ENCODE data around the gene AKAP7. TPM values are rescaled to one million over a fixed set of nuclear protein-coding genes. Genes with fewer than 3 reads are reported as not detected.

The AKAP7 gene
- polyA plus RNA-seq, 10 donors = 10.8 to 18.3 (median 14.0) TPM

- peak in 1 of 3 donors; percentile 16 for DNase-seq
These were observed 4.7 kb upstream of the AKAP7 start for GRCh38 chr6:131130554-131130940.

DNA sequence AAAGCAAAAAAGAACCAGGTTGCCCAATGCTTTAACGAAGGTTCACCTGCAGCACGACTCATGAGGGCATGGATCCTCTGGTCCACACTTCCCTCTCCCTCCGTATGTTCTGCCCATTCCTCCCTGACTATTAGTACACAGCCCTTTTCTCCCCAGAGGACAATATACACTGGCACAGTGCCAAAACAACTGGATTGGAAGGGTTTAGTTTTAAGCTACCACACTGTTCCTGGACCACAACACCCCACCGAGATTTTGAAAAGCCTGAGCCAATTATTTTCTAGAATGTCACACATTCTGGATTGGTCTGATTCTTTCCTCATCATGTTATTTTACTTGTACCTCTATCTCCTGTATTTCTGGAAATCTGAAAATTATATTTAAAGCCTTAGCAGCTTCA is 2.9 kb upstream of the AKAP7 start:
- no peak for DNase-seq

- DNase-seq = no peak
These were observed 867 bp upstream of the AKAP7 start for GRCh38 chr6:131134220-131134979.

GRCh38 chr6:131134980-131135243 is 355 bp upstream of the AKAP7 start:
- DNase-seq = no peak

- DNase-seq = peak; percentile 53 to 87 (median 70)
These were observed 937 bp downstream of the AKAP7 start for GRCh38 chr6:131136021-131136786.

DNA sequence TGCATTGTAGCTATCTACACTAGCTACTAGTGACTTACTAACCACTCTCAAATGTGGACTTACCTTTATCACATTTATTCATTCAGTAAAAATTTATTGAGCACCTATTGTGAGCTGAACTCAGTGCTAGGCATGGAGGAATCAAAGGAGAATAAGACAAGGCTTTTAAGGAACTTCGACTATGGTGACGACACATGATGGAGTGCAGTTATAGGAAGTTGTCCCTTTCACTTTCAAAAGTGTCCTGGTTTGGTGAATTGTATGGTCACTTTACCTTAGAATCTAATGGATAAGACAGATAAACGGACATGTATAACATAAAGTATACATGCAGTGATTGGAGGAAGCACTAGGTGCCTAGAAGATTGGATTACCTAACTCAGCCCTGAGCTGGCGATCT is 4.3 kb downstream of the AKAP7 start:
- DNase-seq = no peak

- DNase-seq = no peak
These were observed 8.1 kb downstream of the AKAP7 start for GRCh38 chr6:131143319-131143718.

GRCh38 chr6:131146865-131147264 is 11.6 kb downstream of the AKAP7 start:
- no peak for DNase-seq

GRCh38 chr6:131156411-131156810 is 21.1 kb downstream of the AKAP7 start:
- DNase-seq = no peak

- DNase-seq = no peak
These were observed 24.3 kb downstream of the AKAP7 start for GRCh38 chr6:131159578-131159977.

DNA sequence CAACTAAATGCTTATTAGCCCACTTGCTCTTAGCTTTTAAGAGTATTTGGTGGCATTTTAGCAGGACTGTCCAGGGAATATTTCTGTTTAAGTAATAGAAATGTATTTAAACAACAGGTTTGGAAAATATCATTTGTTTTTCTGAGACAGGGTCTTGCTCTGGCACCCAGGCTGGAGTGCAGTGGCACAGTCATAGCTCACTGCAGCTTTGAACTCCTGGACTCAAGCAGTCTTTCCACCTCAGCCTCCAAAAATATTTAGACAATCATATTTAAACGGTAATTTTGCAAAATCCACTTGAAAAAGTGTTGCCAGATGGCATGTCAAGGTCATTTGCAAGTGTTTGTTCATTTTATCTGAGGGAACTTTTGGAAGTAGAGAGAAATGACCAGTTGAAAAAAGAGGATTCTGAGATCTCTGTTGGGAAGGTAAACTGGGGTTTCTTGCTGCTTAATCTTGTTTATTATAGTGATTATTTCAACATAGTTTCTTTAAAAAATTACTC is 25.0 kb downstream of the AKAP7 start:
- no peak for DNase-seq

DNA sequence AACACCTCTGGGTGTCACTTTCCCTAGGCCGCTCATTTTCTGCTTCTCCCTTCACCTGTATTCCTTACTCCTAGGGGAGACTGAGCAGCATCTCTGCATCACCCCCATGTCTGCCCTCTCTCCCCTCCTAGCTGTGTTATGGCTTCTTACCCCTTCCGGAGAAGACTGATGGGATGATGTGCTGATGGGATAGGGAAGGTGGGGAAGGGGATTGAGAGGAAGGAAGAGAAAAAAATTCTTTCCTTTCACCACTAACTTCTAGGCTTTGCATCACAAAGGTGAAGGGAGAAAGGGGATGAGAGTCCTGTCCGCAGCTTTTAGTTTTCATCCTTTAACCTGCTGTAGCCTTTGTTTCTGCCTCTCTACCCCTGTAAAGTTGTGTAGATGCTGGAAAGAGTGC is 26.7 kb downstream of the AKAP7 start:
- DNase-seq = no peak

GRCh38 chr6:131163886-131164285 is 28.6 kb downstream of the AKAP7 start:
- DNase-seq = no peak

DNA sequence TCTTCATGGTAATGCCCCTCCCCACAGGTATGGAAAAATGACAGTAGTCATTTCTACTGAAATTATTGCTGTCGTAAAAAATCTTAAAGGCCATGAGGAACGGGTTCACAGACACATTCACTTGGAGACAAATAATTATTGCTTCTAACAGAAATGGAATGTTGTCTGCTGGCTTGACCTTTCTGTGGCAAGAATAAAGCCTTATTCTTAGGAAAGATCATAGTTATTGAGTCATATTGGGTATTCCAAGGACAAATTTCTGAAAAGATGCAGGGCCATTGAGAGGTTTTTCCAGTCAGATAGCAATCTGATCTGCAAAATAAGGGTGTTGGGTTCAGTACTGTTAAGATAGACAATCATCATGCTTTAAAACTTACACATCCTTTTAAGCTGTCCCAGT is 29.2 kb downstream of the AKAP7 start:
- DNase-seq = no peak

GRCh38 chr6:131167773-131168172 is 32.5 kb downstream of the AKAP7 start:
- peak in 2 of 3 donors; percentile 6 to 28 for DNase-seq

GRCh38 chr6:131169613-131170012 is 34.3 kb downstream of the AKAP7 start:
- DNase-seq = no peak

GRCh38 chr6:131172222-131172621 is 37.0 kb downstream of the AKAP7 start:
- no peak for DNase-seq

GRCh38 chr6:131173680-131174079 is 38.4 kb downstream of the AKAP7 start:
- DNase-seq = no peak

- no peak for DNase-seq
These were observed 40.3 kb downstream of the AKAP7 start for GRCh38 chr6:131175564-131175963.

DNA sequence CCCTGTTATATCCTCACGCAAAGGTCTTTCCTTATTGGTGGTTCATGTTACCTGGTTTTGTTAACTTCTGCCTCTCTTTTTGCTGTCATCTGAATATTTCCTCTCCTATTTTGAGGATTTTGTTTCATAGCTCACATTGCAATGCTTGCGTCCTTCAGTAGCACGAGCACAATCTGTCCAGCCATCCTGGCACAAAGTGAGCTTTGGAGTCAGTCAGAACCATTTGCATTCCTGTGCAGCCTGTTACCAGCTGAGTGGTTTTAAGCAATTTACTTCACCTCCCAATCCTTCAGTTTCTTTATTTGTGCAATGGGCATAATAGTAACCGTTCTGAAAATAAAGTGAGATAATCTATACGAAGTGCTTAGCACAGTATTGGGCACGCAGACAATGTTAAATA is 42.7 kb downstream of the AKAP7 start:
- no peak for DNase-seq

GRCh38 chr6:131182991-131183425 is 47.7 kb downstream of the AKAP7 start:
- DNase-seq = peak; percentile 16 to 71 (median 33)

- no peak for DNase-seq
These were observed 48.3 kb downstream of the AKAP7 start for GRCh38 chr6:131183427-131184095.

- DNase-seq = no peak
These were observed 56.3 kb downstream of the AKAP7 start for GRCh38 chr6:131191590-131191989.
